Measurements from ENCODE around the gene LDLRAD4.

LDLRAD4 gene

DNA sequence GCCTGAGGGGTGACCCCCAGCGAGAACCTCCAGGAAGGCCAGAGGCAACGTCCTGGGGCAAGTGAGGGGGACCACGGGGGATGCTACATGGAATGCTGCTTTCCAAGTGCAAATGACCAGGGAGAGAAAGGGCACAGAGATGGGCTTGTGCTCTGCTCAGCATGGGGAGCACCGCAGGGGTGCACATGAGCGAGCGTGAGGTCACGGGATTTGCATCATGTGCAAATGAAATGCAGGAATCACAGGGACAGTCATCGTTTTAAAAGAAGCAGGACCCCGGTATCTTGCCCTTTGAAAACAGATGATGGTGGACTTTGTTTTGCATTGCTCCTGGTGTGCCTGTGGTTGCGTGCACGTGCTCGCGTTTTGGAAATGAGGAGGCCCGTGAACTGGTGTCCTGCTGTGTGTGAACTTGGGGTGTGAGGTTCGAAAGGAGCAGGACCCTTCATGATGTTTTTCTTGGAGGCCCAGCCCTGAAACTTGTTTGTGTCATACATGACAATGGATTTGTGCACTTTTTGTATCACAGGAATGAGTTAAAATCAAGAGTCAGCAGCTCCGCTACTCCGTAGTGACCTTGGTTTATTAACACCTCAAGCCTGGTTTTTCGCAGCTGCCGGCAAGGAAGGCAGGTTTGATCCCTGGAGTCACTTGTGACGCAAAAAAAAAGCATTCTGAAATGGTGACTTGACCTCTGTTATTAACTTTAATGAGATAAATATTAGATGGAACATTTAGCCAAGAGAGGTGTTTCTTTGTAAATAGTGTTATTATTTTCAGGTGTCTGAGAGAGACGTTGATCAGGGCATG is 234.5 kb downstream of the LDLRAD4 start:
- no peak for TF ChIP-seq EGR1 (IDR thresholded peaks at IDR 0.05)
- TF ChIP-seq YY1 (IDR thresholded peaks at IDR 0.05; ENCODE audit: low read depth) = no peak
- TF ChIP-seq, protein P1, sequence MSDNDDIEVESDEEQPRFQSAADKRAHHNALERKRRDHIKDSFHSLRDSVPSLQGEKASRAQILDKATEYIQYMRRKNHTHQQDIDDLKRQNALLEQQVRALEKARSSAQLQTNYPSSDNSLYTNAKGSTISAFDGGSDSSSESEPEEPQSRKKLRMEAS (IDR thresholded peaks at IDR 0.05) = no peak
- no peak for TF ChIP-seq EP300 (IDR thresholded peaks at IDR 0.05; ENCODE audit: borderline replicate concordance)
- TF ChIP-seq FOXM1 (IDR thresholded peaks at IDR 0.05; ENCODE audit: borderline replicate concordance, low read depth) = no peak
- TF ChIP-seq TEAD4 (IDR thresholded peaks at IDR 0.05) = no peak
- no peak for TF ChIP-seq TCF12 (IDR thresholded peaks at IDR 0.05; ENCODE audit: low read depth)
- TF ChIP-seq, protein P2, sequence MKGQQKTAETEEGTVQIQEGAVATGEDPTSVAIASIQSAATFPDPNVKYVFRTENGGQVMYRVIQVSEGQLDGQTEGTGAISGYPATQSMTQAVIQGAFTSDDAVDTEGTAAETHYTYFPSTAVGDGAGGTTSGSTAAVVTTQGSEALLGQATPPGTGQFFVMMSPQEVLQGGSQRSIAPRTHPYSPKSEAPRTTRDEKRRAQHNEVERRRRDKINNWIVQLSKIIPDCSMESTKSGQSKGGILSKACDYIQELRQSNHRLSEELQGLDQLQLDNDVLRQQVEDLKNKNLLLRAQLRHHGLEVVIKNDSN (IDR thresholded peaks at IDR 0.05) = no peak
- no peak for TF ChIP-seq NFIC (IDR thresholded peaks at IDR 0.05)
- TF ChIP-seq ZBTB7A (IDR thresholded peaks at IDR 0.05; ENCODE audit: low read depth) = no peak
- no peak for TF ChIP-seq CREB1 (IDR thresholded peaks at IDR 0.05; ENCODE audit: low read depth)
- no peak for TF ChIP-seq REST (IDR thresholded peaks at IDR 0.05; ENCODE audit: low read depth)
- TF ChIP-seq TAF1 (IDR thresholded peaks at IDR 0.05; ENCODE audit: low read depth) = no peak
- no peak for TF ChIP-seq CEBPB (IDR thresholded peaks at IDR 0.05)

DNA sequence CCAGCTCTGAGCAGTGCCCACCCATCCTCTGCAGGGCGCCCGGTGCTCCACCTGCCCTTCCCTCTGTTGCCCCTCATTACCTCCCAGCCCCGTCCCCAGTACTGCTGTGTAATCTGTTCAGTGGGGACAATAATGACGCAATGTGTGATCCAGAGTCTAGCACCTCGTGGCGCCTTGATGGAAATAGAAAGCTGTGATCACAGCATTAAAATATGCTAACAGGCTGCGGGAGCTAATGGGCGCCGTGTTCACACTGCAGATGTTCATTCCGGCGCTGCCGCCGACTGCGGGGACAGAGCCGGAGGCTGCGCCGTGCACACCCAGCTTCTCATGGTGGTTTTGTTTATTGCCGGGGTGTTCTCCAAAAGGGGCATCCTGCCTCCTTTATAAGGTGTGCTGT is 235.2 kb downstream of the LDLRAD4 start:
- no peak for TF ChIP-seq EGR1 (IDR thresholded peaks at IDR 0.05)
- no peak for TF ChIP-seq CREB1 (IDR thresholded peaks at IDR 0.05; ENCODE audit: low read depth)
- no peak for TF ChIP-seq FOXM1 (IDR thresholded peaks at IDR 0.05; ENCODE audit: borderline replicate concordance, low read depth)
- TF ChIP-seq, protein P2 (IDR thresholded peaks at IDR 0.05) = no peak
- no peak for TF ChIP-seq TCF12 (IDR thresholded peaks at IDR 0.05; ENCODE audit: low read depth)
- no peak for TF ChIP-seq YY1 (IDR thresholded peaks at IDR 0.05; ENCODE audit: low read depth)
- TF ChIP-seq, protein P1 (IDR thresholded peaks at IDR 0.05) = no peak
- TF ChIP-seq TAF1 (IDR thresholded peaks at IDR 0.05; ENCODE audit: low read depth) = no peak
- no peak for TF ChIP-seq REST (IDR thresholded peaks at IDR 0.05; ENCODE audit: low read depth)
- TF ChIP-seq ZBTB7A (IDR thresholded peaks at IDR 0.05; ENCODE audit: low read depth) = no peak
- TF ChIP-seq TEAD4 (IDR thresholded peaks at IDR 0.05) = no peak
- no peak for TF ChIP-seq RAD21 (IDR thresholded peaks at IDR 0.05; ENCODE audit: low read depth)

DNA sequence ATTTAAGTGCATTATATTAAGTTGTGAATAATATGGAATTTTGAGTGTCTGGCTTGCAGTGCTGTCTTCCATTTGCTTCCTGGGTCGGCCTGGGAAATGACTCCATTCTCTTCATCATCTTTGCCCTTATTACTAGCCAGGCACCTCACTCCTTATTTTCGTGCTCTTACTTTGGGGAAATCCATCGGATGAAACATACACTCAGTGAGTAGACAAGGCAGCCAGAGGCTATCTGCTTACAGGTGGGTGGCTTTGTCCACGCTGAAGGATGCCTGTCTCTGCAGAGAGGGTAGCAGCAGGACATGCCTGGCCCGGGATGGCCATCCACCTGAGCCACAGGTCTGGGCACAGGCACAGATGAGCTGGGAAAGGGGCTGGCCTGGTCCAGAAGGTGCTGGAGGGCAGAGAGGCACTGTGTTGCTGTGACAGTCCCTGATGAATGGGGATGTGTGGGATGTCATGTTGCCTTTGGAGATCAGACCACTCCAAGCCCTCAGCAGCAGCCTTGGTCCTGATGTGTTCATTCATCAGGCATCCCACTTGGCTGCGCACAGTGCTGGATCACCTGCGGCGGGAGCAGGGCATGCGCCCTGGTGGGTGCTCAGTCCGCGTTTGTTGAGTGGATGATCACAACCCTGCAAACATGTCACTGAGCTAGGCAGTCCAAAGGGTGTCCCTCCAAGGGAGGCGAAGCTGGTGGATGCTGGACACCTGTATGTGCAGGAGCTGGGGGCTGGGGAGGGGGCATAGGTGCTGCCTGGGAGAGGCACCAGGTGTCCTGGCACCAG is 236.0 kb downstream of the LDLRAD4 start:
- TF ChIP-seq RAD21 (IDR thresholded peaks at IDR 0.05; ENCODE audit: low read depth) = no peak
- TF ChIP-seq CREB1 (IDR thresholded peaks at IDR 0.05; ENCODE audit: low read depth) = no peak

- TF ChIP-seq REST (IDR thresholded peaks at IDR 0.05; ENCODE audit: low read depth) = no peak
- no peak for TF ChIP-seq EGR1 (IDR thresholded peaks at IDR 0.05)
- TF ChIP-seq, protein P2 (IDR thresholded peaks at IDR 0.05) = no peak
- TF ChIP-seq YY1 (IDR thresholded peaks at IDR 0.05; ENCODE audit: low read depth) = no peak
- TF ChIP-seq RAD21 (IDR thresholded peaks at IDR 0.05; ENCODE audit: low read depth) = no peak
- TF ChIP-seq TEAD4 (IDR thresholded peaks at IDR 0.05) = no peak
- TF ChIP-seq CREB1 (IDR thresholded peaks at IDR 0.05; ENCODE audit: low read depth) = no peak
- TF ChIP-seq FOXM1 (IDR thresholded peaks at IDR 0.05; ENCODE audit: borderline replicate concordance, low read depth) = no peak
- no peak for TF ChIP-seq TAF1 (IDR thresholded peaks at IDR 0.05; ENCODE audit: low read depth)
- TF ChIP-seq, protein P1 (IDR thresholded peaks at IDR 0.05) = no peak
- TF ChIP-seq EP300 (IDR thresholded peaks at IDR 0.05; ENCODE audit: borderline replicate concordance) = no peak
- TF ChIP-seq ZBTB7A (IDR thresholded peaks at IDR 0.05; ENCODE audit: low read depth) = no peak
- no peak for TF ChIP-seq NFIC (IDR thresholded peaks at IDR 0.05)
- no peak for TF ChIP-seq CEBPB (IDR thresholded peaks at IDR 0.05)
- TF ChIP-seq TCF12 (IDR thresholded peaks at IDR 0.05; ENCODE audit: low read depth) = no peak
These were observed 236.9 kb downstream of the LDLRAD4 start for GRCh38 chr18:13455471-13455870.
